ENCODE data around the gene WDR33. TPM values are rescaled to one million over a fixed set of nuclear protein-coding genes. Genes with fewer than 3 reads are reported as not detected.

Gene WDR33
- total RNA-seq, 6 experiments from 2014 or later = 15.6 to 38.3 (median 28.0) TPM

- Histone ChIP-seq H3K4me3 (no peak overlapping the region), H3K9me3 (no peaks in the 10 kb centered on the region), H3K27me3 (no peaks in the 10 kb centered on the region), H3K36me3 (no peaks in the 10 kb centered on the region), H3K4me1 (peaks cover 0 to 24% (median 10%) of the 10 kb centered on the region in 4 donors), H3K27ac (no peak overlapping the region)
- ATAC-seq (no peak), DNase-seq (no peak)
- no peak for TF ChIP-seq CTCF (IDR thresholded peaks at IDR 0.05)
- no peak for TF ChIP-seq POLR2A (IDR thresholded peaks at IDR 0.05)
- intact Hi-C loops (cut with DNase I) = no loop called here
- WGBS (ENCODE audit: insufficient coverage, low coverage, low lambda C conversion rate, missing lambda C conversion rate) = 94% methylated on average over 19 of the region's 27 CpGs
Observed at GRCh38 chr2:127698553-127699355, 112.2 kb downstream of the WDR33 start.

- WGBS (ENCODE audit: insufficient coverage, low coverage, low lambda C conversion rate, missing lambda C conversion rate) = 82% methylated on average over 4 of the region's 21 CpGs
- intact Hi-C loops (cut with DNase I) = no loop called here
Observed at GRCh38 chr2:127697482-127698180, 113.3 kb downstream of the WDR33 start.

GRCh38 chr2:127695491-127696472 is 115.2 kb downstream of the WDR33 start:
- DNase-seq (peak in 1 of 3 donors; percentile 54), ATAC-seq (peak; percentile 42 to 72 (median 66))
- H3K9me3 ChIP-seq = no peaks in the 10 kb centered on the region
- no peaks in the 10 kb centered on the region for H3K36me3 ChIP-seq
- H3K27me3 ChIP-seq = no peaks in the 10 kb centered on the region
- no peak overlapping the region for H3K27ac ChIP-seq
- WGBS (ENCODE audit: insufficient coverage, low coverage, low lambda C conversion rate, missing lambda C conversion rate) = 46% methylated on average over 28 of the region's 52 CpGs
- H3K4me3 ChIP-seq = peak overlapping the region in 1 of 3 donors; percentile 27
- peak in 3 of 4 donors; percentile 28 to 52 (median 42) for TF ChIP-seq CTCF (IDR thresholded peaks at IDR 0.05)
- no peak for TF ChIP-seq POLR2A (IDR thresholded peaks at IDR 0.05)
- intact Hi-C loops (cut with DNase I) = no loop called here
- H3K4me1 ChIP-seq = peaks cover 0 to 7% (median 0%) of the 10 kb centered on the region in 4 donors

More at GRCh38 chr2:127697482-127698180, 113.3 kb downstream of the WDR33 start:
- Histone ChIP-seq H3K9me3 (no peaks in the 10 kb centered on the region), H3K27ac (no peak overlapping the region), H3K4me1 (peaks cover 0 to 13% (median 2%) of the 10 kb centered on the region in 4 donors), H3K27me3 (no peaks in the 10 kb centered on the region), H3K36me3 (no peaks in the 10 kb centered on the region), H3K4me3 (no peak overlapping the region)
- no peak for TF ChIP-seq POLR2A (IDR thresholded peaks at IDR 0.05)
- no peak for TF ChIP-seq CTCF (IDR thresholded peaks at IDR 0.05)
- no peak for ATAC-seq
- no peak for DNase-seq

GRCh38 chr2:127694986-127695385 is 116.0 kb downstream of the WDR33 start:
- H3K36me3 ChIP-seq = no peaks in the 10 kb centered on the region
- intact Hi-C loops (cut with DNase I) = no loop called here
- no peak for TF ChIP-seq CTCF (IDR thresholded peaks at IDR 0.05)
- no peak for TF ChIP-seq POLR2A (IDR thresholded peaks at IDR 0.05)
- no peak for DNase-seq
- WGBS (ENCODE audit: insufficient coverage, low coverage, low lambda C conversion rate, missing lambda C conversion rate) = 80% methylated on average over 7 of the region's 9 CpGs
- H3K9me3 ChIP-seq = no peaks in the 10 kb centered on the region
- ATAC-seq = no peak
- H3K27ac ChIP-seq = no peak overlapping the region
- no peaks in the 10 kb centered on the region for H3K4me1 ChIP-seq
- H3K27me3 ChIP-seq = no peaks in the 10 kb centered on the region
- H3K4me3 ChIP-seq = no peak overlapping the region

Measured in right lobe of liver (tissue), 6 donors.